ENCODE measurements around the gene ITGA6. TPM values are rescaled to one million over a fixed set of nuclear protein-coding genes. Genes with fewer than 3 reads are reported as not detected.

Gene ITGA6
- total RNA-seq, 1 experiment from 2014 or later: 93.1 TPM

DNA sequence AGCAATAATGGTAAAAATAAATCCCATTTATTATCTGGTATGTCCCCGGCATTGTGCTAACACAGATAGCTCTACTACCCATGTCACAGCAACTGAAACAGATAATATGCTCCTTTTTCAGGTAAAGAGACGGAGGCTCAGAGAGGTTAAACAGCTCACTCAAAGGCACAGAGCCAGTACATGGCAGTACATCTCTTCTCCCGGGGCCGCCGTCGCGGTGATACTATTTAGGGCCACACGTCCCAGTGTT is 127.8 kb downstream of the ITGA6 start (continued):
- TF ChIP-seq, protein P1, sequence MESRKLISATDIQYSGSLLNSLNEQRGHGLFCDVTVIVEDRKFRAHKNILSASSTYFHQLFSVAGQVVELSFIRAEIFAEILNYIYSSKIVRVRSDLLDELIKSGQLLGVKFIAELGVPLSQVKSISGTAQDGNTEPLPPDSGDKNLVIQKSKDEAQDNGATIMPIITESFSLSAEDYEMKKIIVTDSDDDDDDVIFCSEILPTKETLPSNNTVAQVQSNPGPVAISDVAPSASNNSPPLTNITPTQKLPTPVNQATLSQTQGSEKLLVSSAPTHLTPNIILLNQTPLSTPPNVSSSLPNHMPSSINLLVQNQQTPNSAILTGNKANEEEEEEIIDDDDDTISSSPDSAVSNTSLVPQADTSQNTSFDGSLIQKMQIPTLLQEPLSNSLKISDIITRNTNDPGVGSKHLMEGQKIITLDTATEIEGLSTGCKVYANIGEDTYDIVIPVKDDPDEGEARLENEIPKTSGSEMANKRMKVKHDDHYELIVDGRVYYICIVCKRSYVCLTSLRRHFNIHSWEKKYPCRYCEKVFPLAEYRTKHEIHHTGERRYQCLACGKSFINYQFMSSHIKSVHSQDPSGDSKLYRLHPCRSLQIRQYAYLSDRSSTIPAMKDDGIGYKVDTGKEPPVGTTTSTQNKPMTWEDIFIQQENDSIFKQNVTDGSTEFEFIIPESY (IDR thresholded peaks at IDR 0.05; ENCODE audit: extremely low read depth, insufficient replicate concordance, low read length): no peak
- TF ChIP-seq YY1 (IDR thresholded peaks at IDR 0.05; ENCODE audit: extremely low read depth, insufficient replicate concordance, low read depth, low read length) (no peak), ELF1 (IDR thresholded peaks at IDR 0.05; ENCODE audit: borderline replicate concordance, low read depth) (no peak), FOSL1 (IDR thresholded peaks at IDR 0.05; ENCODE audit: low read depth) (no peak)

Other genes with a start within 250 kb of the ITGA6 start
- 21.3 TPM for gene PDK1, start 128.5 kb downstream of the ITGA6 start, total RNA-seq (2021; ENCODE audit: unreplicated experiment)

All from HCT116 (cell line).